HG03378 (cell line): ENCODE measurements around the gene MCC.
A peak's percentile ranks its signal among the peaks of the same experiment; 100 is the strongest.

Experiments
- ATAC-seq: cut with Tn5 transposase; IDR thresholded peaks from one replicate; pipeline ENCODE4 v1.9.1; 2021; ENCODE audit warnings: mild to moderate bottlenecking, moderate library complexity; ENCODE audit not compliant: unreplicated experiment

The MCC gene

DNA sequence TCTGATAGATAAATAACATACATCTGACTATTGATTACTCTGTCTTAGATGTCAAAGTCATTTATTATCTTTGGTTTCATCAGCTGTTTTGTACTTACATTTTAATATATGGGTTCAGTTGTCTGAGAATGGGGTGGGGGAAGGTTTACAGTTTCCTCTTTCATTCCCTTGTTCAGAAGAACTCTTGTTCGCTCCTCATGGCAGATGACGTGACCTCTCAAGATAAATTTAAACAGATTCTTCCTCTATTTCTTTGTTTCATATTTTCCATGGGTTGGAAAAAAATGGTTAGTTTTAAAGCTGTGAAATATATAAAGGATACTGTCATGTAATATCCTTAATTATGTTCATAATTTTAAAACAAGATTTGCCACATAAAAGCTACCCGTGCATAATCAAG is 114.8 kb downstream of the MCC start:
- no peak for ATAC-seq

DNA sequence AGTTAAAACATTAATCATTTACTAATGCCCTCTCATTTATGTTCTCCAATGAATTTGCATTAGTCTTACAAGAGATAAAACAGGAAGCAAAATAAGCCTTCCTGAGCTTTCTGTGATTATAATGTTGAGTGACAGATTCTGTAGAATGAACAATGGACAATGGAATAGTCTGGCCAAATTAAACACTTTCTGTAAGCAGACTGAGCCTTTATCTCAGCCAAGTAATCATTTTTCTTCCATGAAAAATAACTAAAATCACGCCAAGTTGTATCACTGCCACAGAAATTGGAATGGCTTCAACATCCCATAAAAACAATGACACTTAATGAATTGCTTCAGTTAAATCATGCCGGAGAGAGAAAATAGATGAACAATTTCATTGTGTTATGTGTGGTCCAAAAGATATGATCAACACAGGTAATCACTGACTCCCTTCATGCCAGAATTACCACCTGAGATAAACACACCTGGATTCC is 116.5 kb downstream of the MCC start:
- no peak for ATAC-seq

DNA sequence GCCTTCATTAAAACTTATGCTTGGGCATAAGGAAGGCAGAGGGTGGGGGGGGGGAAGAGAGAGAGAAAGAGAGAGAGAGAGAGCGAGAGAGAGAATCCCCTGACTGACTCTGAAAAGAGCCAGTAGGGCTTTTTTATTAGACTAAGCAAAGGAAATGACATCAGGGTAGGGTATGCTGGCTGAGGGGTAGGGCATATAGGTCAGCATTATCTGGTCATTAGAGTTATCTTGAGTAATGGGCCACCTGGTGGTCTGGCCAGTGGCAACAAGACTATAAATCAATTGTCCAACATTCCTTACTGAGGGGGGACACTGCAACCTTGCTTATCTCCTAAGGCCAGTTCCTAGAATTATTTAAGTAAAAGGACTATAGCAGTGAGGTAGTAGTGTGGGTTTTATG is 120.7 kb downstream of the MCC start:
- ATAC-seq: no peak

DNA sequence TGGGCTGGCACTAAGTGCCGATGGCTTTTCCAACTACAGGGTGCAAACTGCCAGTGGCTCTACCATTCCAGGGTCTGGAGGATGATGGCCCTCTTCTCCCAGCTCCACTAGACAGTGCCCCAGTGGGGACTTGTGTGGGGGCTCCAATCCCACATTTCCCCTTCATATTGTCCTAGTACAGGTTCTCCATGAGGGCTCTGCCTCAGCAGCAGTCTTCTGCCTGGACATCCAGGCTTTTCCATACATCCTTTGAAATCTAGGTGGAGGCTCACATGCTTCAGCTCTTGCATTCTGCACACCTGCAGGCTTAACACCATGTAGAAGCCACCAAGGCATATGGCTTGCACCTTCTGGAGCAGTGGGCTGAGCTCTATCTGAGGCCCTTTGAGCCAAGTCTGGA is 123.8 kb downstream of the MCC start:
- ATAC-seq: no peak

DNA sequence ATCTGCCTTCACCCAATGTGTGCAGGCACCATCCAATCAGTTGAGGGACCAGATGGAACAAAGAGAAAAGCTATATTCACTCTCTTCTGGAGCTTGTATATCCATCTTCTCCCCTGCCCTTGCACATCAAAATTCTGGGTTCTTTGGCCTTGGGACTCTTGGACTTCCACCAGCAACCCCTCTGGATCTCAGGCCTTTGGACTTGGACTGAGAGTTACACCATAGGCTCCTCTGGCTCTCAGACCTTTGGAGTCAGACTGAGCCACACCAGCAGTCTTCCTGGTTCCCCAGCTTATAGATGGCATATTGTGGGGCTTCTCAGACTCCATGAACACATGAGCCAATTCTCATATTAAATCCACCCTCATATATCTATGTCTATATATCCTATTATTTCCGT is 126.6 kb downstream of the MCC start:
- no peak for ATAC-seq

DNA sequence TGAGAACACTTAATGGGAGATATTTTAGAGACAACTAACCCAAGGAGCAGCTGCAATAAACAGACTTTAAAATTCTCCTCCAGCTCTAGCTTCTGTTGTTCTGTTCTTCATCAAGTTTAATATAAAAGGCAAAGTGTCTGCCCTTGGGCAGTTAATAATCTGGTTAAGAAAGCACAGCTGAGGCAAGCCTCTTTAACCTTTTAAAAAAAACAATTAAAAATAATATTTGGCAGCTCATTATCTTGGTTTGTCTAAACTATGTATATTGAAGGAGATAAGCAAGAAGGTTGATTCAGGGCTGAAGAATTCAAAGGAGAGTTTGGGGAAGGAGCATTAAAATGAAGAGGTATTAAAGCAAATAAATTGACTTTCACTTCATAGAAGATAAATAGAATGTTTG is 128.8 kb downstream of the MCC start:
- ATAC-seq: no peak

DNA sequence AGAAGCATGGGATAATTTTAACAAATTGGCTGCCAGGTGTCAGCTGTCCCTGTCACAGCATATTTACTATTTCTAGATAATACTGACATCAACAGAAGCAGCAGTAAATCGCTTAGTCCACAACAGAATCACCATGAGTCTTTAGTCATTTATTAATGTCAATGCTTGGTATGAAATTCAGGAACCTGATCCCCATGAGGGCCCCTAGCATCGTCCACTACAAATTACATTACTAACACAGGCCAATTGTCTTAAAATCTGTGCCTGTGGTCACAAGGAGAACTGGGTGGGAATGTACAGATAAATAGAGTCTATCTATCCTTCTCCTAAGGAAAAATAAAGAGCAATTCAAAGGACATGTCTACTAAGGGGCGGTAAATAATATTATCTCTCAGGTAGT is 129.6 kb downstream of the MCC start:
- no peak for ATAC-seq

DNA sequence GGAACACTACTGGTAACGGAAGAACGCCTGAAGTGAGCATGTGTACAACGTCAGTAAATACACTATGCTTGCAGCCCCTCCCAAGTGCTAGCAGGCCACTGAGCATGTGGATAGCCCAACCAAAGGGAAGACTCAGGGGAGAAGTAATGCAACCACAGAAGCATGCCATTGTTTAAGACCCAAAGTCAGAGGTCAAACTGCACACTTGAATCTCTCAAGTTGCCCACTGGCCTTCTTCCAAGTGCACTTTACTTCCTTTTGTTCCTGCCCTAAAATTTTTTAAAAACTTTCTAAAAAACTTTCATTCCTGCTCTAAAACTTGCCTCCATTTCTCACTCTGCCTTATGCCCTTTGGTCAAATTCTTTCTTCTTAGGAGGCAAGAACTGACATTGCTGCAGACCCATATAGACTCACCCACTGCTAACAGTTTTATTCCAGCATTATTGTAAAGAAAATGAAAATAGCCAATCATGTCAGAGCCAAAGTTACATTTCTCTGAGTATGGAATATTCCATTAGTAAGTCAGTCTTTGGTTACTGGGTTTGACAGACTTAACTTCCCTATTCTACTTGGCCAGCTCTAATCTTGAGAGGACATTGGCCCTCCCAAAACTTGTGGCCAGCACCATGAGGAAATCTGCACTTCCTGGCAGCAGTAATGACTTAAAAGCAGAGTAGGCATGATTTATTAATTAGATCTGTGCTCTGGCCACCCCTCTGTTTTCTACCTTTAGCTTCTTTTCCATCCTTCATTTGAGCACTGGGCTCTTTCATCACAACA is 130.4 kb downstream of the MCC start:
- no peak for ATAC-seq

DNA sequence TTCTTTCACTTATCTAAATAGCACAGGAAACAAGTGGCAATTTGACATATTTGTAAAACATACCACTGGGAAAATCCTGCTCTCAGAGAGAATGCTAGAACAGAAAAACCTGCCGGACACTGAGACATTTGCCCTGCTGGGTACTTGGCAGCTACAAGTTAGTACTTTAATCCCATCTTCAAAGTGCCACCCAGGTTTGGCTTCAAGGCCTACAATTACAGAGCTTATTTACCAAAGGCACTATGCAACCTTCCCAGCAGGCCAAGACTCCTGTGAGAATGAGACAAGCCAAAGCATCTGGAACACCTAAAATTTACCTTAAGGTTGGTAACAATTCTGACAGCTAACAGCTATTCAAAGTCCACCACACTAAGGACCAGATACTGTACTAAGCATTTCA is 131.8 kb downstream of the MCC start:
- no peak for ATAC-seq

DNA sequence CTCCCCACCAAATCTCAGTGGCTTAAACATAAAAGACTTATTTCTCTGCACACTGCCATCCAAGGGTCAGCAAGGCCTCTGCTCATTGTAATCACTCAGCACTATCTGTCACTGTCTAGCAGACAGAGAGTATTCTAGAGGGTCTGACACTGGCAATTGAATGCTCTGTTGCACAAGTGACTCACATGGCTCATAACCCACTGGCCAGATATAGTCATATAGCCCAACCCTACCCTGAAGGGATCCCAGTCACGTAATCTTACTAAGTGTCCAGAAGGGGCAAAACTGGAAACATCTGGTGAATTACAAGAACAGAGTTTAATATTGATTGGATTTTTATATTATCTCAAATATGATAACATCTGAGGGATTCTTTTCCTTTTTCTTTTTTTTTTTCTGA is 134.2 kb downstream of the MCC start:
- no peak for ATAC-seq

DNA sequence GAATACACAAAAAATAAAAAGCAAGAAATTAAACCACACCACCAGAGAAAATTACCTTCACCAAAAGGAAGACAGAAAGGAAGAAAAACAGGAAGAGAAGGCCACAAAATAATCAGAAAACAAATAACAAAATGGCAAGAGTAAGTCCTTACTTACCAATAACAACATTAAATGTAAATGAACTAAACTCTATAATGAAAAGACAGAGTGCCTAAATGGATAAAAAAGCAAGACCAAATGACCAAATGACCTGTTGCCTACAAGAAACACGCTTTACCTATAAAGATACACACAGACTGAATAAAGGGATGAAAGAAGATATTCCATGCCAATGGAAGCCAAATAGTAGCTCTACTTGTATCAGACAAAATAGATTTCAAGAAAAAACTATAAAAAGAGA is 140.7 kb downstream of the MCC start:
- no peak for ATAC-seq

DNA sequence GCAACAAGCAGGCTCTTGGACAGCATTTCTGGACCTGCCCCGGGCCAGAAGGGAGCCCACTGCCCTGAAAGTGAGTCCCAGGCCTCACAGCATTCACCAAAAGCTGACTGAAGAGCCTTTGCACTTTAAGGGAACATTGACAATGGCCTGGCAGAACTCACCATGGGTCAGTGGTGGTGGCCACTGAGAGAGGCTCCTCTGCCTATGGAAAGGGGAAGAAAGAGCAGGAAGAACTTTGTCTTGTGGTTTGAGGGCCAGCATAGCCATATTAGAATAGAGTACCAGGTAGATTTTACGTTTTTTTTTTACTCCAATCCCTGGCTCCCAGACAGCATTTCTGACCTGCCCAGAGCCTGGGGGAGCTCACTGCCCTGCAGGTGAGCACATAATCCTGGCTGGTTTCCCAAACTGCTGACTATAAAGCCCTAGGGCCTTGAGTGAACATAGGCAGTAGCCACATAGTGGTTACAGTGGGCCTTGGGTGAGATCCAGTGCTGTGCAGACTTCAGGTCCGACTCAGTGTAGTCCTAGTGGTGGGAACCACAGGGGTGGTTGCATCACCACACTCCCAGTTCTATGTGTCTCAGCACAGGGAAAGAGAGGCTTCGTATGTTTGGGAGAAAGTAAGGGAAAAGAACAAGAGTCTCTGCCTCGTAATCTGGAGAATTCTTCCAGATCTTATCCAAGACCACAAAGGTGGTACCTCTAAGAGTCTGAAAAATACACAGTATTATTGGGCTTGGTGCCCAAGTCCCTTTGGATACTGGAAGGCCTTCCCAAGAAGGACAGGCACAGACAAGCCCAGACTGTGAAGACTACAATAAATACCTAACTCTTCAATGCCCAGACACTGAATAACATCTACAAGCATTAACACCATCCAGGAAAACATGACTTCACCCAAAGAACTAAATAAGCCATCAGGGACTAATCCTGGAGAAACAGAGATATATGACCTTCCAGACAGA is 143.0 kb downstream of the MCC start:
- ATAC-seq: no peak

DNA sequence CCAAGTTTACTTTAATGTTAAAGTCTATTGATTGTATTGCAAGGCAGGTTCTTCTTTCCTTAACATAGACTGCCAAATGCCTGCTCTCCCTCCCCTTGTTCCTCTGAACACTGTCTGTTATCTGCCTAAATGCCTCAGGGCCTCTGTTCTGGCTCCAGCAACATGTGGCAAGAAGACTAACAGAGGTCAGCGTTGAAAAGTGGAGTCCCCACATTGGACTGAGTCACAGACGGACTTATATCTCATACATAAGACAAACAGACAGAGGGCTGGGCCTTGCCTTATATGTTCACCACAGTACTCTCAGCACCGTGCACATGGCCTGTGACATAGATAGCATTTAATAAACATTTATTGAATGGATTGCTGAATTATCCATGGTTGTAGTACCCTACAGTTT is 144.9 kb downstream of the MCC start:
- no peak for ATAC-seq

DNA sequence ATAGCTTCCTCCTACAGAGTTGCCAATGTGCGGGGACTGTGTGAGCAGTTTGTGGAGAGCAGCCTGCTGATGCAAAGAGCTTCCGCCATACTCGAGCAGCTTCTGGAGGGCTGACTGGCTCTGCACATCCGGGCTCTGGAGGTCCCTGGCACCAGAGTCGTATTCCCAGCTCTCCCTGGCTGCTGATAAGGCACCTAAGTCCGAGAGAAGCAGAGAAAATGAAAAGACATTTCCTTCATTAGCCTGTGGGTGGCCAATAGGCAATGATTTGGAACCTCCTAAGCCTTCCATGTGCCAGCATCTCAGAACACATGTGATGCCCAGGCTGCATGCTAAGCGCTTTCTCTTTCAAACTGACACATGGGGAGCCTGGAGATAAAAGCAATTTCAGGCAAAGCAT is 147.7 kb downstream of the MCC start:
- no peak for ATAC-seq

DNA sequence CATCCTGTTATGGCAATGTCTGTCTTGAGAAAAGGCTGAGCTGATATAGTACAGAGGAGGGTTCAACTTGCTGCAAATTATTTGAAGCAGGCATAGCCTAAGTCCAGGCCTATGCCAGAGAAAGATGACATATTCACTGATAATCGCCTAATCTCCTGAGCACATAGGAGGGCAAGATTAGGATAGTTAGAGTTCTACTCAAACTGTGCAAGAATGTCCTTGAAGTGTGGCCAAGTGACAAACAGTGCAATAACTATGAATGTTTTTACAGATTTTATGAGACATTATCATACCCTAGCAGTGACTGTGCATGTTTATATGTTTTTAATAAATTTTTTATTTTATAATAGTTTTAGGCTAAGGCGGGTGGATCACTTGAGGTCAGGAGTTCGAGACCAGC is 149.6 kb downstream of the MCC start:
- ATAC-seq: no peak

DNA sequence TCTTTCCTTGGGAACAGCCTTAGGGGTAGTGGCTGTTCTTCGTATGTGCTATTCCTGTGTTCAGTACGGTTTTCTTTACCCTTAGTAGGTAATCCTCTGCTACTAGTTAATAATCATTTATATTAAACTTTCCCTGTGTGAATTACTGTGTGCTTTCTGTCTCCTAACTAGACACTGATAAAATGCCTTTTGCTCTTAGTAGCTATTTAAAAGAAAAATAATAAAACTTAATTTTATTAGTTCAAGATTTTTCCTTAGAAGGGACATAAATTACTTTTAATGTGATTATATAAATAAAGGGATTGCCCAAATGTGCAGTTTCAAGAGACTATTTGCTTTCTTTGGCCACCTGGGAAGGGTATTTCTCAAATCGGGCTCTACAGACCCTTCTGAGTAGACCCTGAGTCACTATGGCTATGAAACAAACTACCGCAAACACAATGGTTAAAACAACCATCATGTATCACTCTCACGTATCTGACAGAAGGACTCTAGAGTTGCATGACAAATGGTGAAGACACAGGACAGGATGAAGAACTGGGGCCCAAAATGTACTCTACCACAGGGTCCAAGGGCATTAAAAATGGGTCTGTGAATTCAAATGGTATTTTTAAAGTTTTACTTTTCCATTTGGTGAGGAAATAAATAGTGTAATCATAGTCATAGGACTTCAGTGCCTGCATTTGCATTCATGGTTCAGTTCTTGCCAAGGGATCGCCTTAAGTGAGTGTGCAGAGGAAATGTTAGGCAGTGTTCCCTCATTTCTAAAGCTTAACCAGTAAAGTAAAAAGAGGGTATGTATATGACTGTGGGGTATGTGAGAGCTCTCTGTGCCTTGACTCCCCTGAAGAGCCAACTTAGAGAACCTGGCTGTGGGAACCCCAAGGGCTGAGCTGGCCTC is 150.5 kb downstream of the MCC start:
- ATAC-seq: no peak

DNA sequence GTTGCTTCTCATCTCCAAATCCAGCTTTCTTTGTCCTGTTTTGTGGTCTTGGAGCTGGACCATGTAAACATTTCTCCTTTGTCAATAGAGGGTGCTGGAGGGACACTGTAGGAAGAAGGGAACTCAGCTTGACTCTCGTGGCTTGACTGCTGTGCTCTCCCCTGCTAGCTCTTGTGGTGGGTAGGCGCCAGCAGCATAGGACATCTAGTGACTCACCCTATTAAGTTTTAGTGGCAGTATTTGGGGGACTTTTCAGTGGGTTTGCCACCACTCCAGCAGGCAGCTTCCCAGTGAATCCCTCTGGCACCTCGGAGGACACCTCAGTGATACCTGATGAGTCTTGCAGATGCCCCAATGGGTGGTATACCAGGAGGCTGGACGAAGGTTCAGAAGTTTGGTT is 151.3 kb downstream of the MCC start:
- ATAC-seq: no peak

DNA sequence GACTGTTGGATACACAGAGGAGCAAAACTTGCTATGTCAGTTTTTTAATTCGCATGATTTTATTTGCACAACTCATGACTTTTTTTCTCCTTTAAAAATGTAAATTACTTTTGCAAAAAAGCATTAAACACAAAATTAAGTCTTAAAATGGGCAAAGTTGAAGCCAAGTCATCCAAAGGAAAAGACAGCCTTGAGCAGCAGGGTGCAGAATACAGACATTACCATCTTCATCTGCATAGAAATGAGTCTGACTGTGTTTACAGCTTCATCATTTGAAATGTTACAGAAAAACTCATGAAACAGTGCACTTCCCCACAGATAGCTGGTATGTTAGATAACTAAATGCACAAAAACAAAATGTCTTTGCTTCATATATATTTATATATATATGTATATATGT is 154.8 kb downstream of the MCC start:
- no peak for ATAC-seq

DNA sequence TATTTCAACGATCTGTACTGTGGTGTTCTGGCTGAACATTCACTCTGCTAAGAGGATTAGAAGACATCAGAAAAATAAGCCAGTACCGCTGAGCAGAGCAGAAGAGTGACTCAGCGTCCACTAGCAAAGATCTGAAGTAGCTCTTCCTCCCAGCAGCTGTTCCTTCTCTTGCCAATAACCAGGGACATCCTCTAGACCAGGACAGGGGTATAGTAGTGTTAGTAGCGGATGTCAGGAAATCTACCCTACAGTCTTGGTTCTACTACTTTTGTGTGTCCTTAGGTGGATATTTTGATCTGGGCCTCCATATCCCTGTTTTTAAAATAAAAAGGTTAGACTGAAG is 157.1 kb downstream of the MCC start:
- no peak for ATAC-seq

DNA sequence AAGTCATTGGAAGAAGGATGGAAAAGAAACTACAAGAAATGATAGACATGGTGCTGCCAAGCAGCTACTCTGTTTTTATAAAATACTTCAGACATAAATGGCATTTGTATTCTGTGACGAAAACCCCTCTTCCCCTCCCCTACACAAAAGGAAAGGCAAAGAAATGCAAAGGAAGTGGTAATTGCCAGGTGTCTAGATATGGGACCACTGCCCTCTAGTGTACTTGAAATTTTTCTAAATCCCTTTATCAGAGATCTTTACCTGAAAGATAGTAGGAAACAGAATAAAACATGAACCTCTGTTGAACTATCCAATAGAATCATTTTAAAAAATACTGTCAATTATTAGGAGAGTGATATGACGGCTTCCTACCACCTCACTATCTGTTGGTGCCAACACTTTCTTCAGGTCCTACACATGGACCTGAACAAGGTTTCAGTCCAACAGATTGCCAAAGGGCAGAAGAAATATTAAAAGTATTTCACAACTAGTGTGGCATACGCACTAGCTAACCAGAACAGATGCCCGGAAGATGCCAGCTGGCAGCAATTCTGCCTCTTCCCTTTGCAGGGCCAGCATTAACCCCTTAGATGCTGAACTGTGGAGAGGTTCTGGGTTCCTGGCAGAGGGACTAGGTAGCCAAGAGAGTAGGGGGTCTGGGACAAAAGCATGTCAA is 157.6 kb downstream of the MCC start:
- ATAC-seq: peak; percentile 69

DNA sequence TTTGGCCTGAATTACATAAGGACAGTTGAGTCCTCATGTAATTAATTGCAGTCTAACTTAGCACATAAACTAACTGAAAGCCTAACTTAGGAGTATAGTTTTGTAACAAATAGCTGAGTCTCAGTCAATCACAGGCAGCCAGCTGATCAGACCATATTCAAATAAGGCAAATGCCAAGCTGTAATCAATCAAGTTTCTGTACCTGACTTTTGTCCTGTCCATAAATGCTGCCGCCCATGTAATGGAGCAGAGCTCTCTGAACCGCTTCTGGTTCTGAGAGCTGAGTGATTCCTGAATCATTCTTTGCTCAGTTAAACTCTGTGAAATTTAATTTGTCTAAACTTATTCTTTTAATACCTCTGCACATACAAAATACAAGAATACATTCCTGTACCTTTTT is 158.3 kb downstream of the MCC start:
- ATAC-seq: no peak
